ENCODE data around the gene BLM. TPM values are rescaled to one million over a fixed set of nuclear protein-coding genes. Genes with fewer than 3 reads are reported as not detected.

Gene BLM
- total RNA-seq, 1 experiment from 2014 or later = 31.8 TPM

DNA sequence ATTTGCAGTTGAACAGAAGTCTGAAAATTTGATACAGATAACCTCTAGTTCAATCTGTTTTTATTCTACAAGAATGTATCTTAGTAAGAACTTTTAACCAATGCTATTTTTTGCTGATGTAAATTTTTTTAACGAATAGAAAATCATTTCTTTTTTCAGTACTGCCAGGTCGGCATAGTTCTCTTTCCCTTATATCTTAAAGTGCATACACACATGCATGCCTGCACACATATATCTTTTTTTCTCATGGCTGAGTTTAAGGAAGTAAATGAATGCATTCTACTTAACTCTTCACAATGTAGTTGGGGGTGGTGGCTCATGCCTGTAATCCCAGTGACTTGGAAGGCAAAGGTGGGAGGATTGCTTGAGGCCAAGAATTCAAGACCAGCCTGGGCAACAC lies 48.4 kb downstream of the BLM start:
- H3K4me1 Mint-ChIP-seq (ENCODE audit: low read depth, unreplicated experiment) = no peaks in the 10 kb centered on the region
- H3K4me3 Mint-ChIP-seq (ENCODE audit: low read depth, unreplicated experiment) = no peak overlapping the region
- BruUV-seq (replicated peaks) = no TSS peak
- no peaks in the 10 kb centered on the region for H3K27me3 Mint-ChIP-seq (ENCODE audit: unreplicated experiment)
- H3K27ac Mint-ChIP-seq (ENCODE audit: unreplicated experiment) = no peak overlapping the region
- H3K36me3 Mint-ChIP-seq (ENCODE audit: insufficient read depth, unreplicated experiment) = no peaks in the 10 kb centered on the region
- H3K9me3 Mint-ChIP-seq (ENCODE audit: low read depth, unreplicated experiment) = no peaks in the 10 kb centered on the region
- intact Hi-C loops (cut with micrococcal nuclease; ENCODE audit: unreplicated experiment) = no loop called here
- no peak for DNase-seq
- TF ChIP-seq, protein P1, sequence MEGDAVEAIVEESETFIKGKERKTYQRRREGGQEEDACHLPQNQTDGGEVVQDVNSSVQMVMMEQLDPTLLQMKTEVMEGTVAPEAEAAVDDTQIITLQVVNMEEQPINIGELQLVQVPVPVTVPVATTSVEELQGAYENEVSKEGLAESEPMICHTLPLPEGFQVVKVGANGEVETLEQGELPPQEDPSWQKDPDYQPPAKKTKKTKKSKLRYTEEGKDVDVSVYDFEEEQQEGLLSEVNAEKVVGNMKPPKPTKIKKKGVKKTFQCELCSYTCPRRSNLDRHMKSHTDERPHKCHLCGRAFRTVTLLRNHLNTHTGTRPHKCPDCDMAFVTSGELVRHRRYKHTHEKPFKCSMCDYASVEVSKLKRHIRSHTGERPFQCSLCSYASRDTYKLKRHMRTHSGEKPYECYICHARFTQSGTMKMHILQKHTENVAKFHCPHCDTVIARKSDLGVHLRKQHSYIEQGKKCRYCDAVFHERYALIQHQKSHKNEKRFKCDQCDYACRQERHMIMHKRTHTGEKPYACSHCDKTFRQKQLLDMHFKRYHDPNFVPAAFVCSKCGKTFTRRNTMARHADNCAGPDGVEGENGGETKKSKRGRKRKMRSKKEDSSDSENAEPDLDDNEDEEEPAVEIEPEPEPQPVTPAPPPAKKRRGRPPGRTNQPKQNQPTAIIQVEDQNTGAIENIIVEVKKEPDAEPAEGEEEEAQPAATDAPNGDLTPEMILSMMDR (IDR thresholded peaks at IDR 0.05; ENCODE audit: unreplicated experiment) = no peak
- CTCF ChIA-PET = no interaction called here

DNA sequence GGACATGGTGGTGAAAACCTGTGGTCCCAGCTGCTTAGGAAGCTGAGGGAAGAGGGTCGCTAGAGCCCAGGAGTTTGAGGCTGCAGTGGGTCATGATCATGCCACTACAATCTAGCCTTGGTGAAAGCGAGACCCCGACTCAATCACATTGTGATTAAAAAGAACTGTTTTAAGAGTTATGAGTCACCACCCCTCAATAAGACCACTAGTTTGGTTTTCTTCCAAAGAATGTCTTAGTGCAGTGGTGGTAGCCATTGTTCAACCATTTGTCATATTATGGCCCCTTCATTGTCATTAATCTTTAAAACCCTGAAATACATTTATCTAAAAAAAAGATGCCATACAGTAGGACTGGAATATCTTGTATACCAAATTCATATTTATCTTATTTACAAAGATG lies 48.8 kb downstream of the BLM start:
- no peaks in the 10 kb centered on the region for H3K36me3 Mint-ChIP-seq (ENCODE audit: insufficient read depth, unreplicated experiment)
- TF ChIP-seq, protein P1 (IDR thresholded peaks at IDR 0.05; ENCODE audit: unreplicated experiment) = no peak

DNA sequence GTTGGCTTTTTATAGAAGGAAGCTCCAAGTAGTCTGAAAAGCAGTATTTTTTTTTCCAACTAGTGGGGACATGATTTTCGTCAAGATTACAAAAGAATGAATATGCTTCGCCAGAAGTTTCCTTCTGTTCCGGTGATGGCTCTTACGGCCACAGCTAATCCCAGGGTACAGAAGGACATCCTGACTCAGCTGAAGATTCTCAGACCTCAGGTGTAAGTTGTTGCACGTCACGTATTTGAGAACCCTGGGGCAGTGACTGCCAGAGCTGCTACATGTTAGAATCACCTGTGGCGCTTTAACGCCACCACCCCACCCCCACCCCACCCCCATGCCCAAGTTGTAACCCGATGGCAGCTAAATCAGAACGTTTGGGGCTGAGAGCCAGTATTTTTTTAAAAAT lies 52.2 kb downstream of the BLM start:
- Mint-ChIP-seq H3K4me1 (ENCODE audit: low read depth, unreplicated experiment) (no peaks in the 10 kb centered on the region), H3K27ac (ENCODE audit: unreplicated experiment) (no peak overlapping the region)
- no TSS peak for BruUV-seq (replicated peaks)

More for the DNA sequence above, 48.8 kb downstream of the BLM start:
- H3K4me3 Mint-ChIP-seq (ENCODE audit: low read depth, unreplicated experiment) = no peak overlapping the region
- H3K4me1 Mint-ChIP-seq (ENCODE audit: low read depth, unreplicated experiment) = no peaks in the 10 kb centered on the region
- CTCF ChIA-PET = no interaction called here
- no peaks in the 10 kb centered on the region for H3K27me3 Mint-ChIP-seq (ENCODE audit: unreplicated experiment)
- no peak for DNase-seq
- intact Hi-C loops (cut with micrococcal nuclease; ENCODE audit: unreplicated experiment) = no loop called here
- no peak overlapping the region for H3K27ac Mint-ChIP-seq (ENCODE audit: unreplicated experiment)
- BruUV-seq (replicated peaks) = no TSS peak
- H3K9me3 Mint-ChIP-seq (ENCODE audit: low read depth, unreplicated experiment) = no peaks in the 10 kb centered on the region

DNA sequence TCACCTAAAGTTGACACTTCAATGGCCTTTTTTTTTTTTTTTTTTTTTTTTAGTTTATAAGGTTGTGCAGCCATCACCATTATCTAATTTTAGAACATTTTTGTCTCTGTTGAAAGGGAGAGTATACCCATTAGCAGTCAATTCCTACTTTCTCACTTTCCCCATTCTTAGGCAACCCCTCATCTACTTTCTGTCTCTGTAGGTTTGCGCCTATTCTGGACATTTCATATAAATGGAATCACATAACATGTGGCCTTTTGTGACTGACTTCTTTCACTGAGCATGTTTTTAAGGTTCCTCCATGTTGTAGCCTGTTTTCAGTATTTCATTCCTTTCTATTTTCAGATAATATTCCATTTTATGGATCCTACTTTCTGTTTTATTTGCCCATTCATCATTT lies 56.3 kb downstream of the BLM start:
- Mint-ChIP-seq H3K9me3 (ENCODE audit: low read depth, unreplicated experiment) (no peaks in the 10 kb centered on the region), H3K27me3 (ENCODE audit: unreplicated experiment) (no peaks in the 10 kb centered on the region), H3K36me3 (ENCODE audit: insufficient read depth, unreplicated experiment) (peaks cover 3% of the 10 kb centered on the region), H3K4me3 (ENCODE audit: low read depth, unreplicated experiment) (no peak overlapping the region), H3K4me1 (ENCODE audit: low read depth, unreplicated experiment) (peaks cover 11% of the 10 kb centered on the region), H3K27ac (ENCODE audit: unreplicated experiment) (no peak overlapping the region)
- TF ChIP-seq, protein P1 (IDR thresholded peaks at IDR 0.05; ENCODE audit: unreplicated experiment) = no peak
- intact Hi-C loops (cut with micrococcal nuclease; ENCODE audit: unreplicated experiment) = loop anchor here (10.0 kb wide), 1 partner anchor 111 kb away; the partner anchor contains the start of gene FES
- BruUV-seq (replicated peaks) = no TSS peak
- CTCF ChIA-PET = interaction anchor here (0.7 kb wide), 2 partner anchors 37 to 244 kb away, joined by 5 to 6 read pairs; no protein-coding TSS in a partner anchor
- DNase-seq = no peak

More for the DNA sequence above, 52.2 kb downstream of the BLM start:
- intact Hi-C loops (cut with micrococcal nuclease; ENCODE audit: unreplicated experiment) = no loop called here
- no peaks in the 10 kb centered on the region for H3K9me3 Mint-ChIP-seq (ENCODE audit: low read depth, unreplicated experiment)
- no peak for DNase-seq
- TF ChIP-seq, protein P1 (IDR thresholded peaks at IDR 0.05; ENCODE audit: unreplicated experiment) = no peak
- H3K27me3 Mint-ChIP-seq (ENCODE audit: unreplicated experiment) = no peaks in the 10 kb centered on the region
- no peaks in the 10 kb centered on the region for H3K36me3 Mint-ChIP-seq (ENCODE audit: insufficient read depth, unreplicated experiment)
- no peak overlapping the region for H3K4me3 Mint-ChIP-seq (ENCODE audit: low read depth, unreplicated experiment)
- CTCF ChIA-PET = no interaction called here

All from Calu3 (cell line).